H1 (cell line): ENCODE measurements around the gene PHACTR1. TPM values are rescaled to one million over a fixed set of nuclear protein-coding genes. Genes with fewer than 3 reads are reported as not detected.

ENCODE experiments used
- CTCF ChIA-PET: fragments of 300-600 bp; sonication (Branson Sonifier 250); formaldehyde crosslinking; loops from one replicate; lab custom pipeline; 2021; ENCODE audit not compliant: partially characterized antibody; lab: Charles Lee
- POLR2A ChIA-PET: fragments of 300-600 bp; sonication (Branson Sonifier 250); formaldehyde crosslinking; loops from one replicate; lab custom pipeline; 2021; ENCODE audit warnings: inconsistent platforms; ENCODE audit not compliant: partially characterized antibody; lab: Charles Lee
- DNase-seq, 2 experiments: peaks; one replicate each; pipeline versions ENCODE4 v3.0.0 to v3.0.0-alpha.2; 2010 to 2022; ENCODE audit warnings: low spot score in 2 of 2, low read depth in 1 of 2, mixed read lengths in 1 of 2
- FAIRE-seq: peaks from 2 replicates; lab custom pipeline; 2011; peaks lifted over from hg19 to GRCh38; lab: Jason Lieb, UNC
- H2AFZ ChIP-seq: 2 replicates; pipeline ENCODE4 v1.8.1; 2012; ENCODE audit warnings: low read length, inconsistent platforms
- H2AK5ac ChIP-seq: 2 replicates; pipeline ENCODE4 v1.6.1; 2013; ENCODE audit warnings: low read depth, low read length
- H2BK120ac ChIP-seq: replicated peaks from 2 replicates; pipeline ENCODE3; 2013; ENCODE audit warnings: low read depth, low read length, inconsistent platforms
- H2BK12ac ChIP-seq: 2 replicates; pipeline ENCODE4 v1.6.1; 2013; ENCODE audit warnings: low read depth, low read length
- H2BK15ac ChIP-seq: 2 replicates; pipeline ENCODE4 v1.6.1; 2013; ENCODE audit warnings: low read length
- H2BK20ac ChIP-seq: 2 replicates; pipeline ENCODE4 v1.6.1; 2013; ENCODE audit warnings: low read length
- H2BK5ac ChIP-seq: 2 replicates; pipeline ENCODE4 v1.6.1; 2013; ENCODE audit warnings: low read depth, low read length
- H3K14ac ChIP-seq: 2 replicates; pipeline ENCODE4 v1.6.1; 2013; ENCODE audit warnings: inconsistent platforms; ENCODE audit not compliant: insufficient read length
- H3K18ac ChIP-seq: 2 replicates; pipeline ENCODE4 v1.6.1; 2013; ENCODE audit warnings: low read length; ENCODE audit errors: extremely low read depth
- H3K23ac ChIP-seq: 2 replicates; pipeline ENCODE4 v1.6.1; 2013; ENCODE audit warnings: inconsistent platforms; ENCODE audit not compliant: insufficient read length
- H3K23me2 ChIP-seq: 2 replicates; pipeline ENCODE4 v1.6.1; 2013; ENCODE audit warnings: low read depth, low read length
- H3K27ac ChIP-seq: 2 replicates; pipeline ENCODE4 v1.6.1; 2011; ENCODE audit warnings: low read depth, low read length, inconsistent platforms
- H3K27me3 ChIP-seq, 4 experiments: replicated peaks in 1 of 4; 1 replicate in 1 of 4; 2 replicates in 3 of 4; pipeline versions ENCODE4 v1.6.1 to v1.8.1; 2011 to 2013; ENCODE audit warnings: low read length in 3 of 4, mild to moderate bottlenecking in 3 of 4, inconsistent platforms in 2 of 4, mixed read lengths in 2 of 4, moderate library complexity in 1 of 4; ENCODE audit not compliant: control insufficient read depth in 3 of 4, insufficient read depth in 3 of 4; ENCODE audit errors: extremely low read depth in 1 of 4
- H3K36me3 ChIP-seq, 4 experiments: 2 replicates each; pipeline versions ENCODE4 v1.6.1 to v1.8.1; 2011 to 2013; ENCODE audit warnings: mild to moderate bottlenecking in 4 of 4, low read length in 3 of 4, moderate library complexity in 2 of 4, control low read depth in 1 of 4, inconsistent platforms in 1 of 4; ENCODE audit not compliant: insufficient read depth in 4 of 4, control insufficient read depth in 2 of 4
- H3K4ac ChIP-seq: replicated peaks from 2 replicates; pipeline ENCODE3; 2013; ENCODE audit warnings: low read length, low read depth, mixed read lengths, inconsistent platforms; ENCODE audit not compliant: insufficient read length
- H3K4me1 ChIP-seq, 4 experiments: replicated peaks in 1 of 4; 1 replicate in 1 of 4; 2 replicates in 3 of 4; pipeline versions ENCODE4 v1.6.1 to v1.8.1; 2011 to 2013; ENCODE audit warnings: low read length in 3 of 4, inconsistent platforms in 2 of 4, mixed read lengths in 1 of 4; ENCODE audit not compliant: insufficient read depth in 4 of 4, control insufficient read depth in 3 of 4
- H3K4me2 ChIP-seq, 2 experiments: 2 replicates each; pipeline versions ENCODE4 v1.6.1 to v1.8.1; 2011 to 2013; ENCODE audit warnings: low read depth in 2 of 2, low read length in 2 of 2, control low read depth in 1 of 2, inconsistent platforms in 1 of 2, mild to moderate bottlenecking in 1 of 2; ENCODE audit not compliant: insufficient read depth in 1 of 2
- H3K4me3 ChIP-seq, 4 experiments: fragments of 200-600, 300-600 bp in 1 of 4; sonication (generic), shearing (Covaris generic), sonication (Bioruptor Twin) in 1 of 4; 2 replicates each; pipeline versions ENCODE4 v1.5.1 to v1.8.1; 2011 to 2016; ENCODE audit warnings: low read length in 4 of 4, low read depth in 3 of 4, control low read depth in 2 of 4, inconsistent platforms in 2 of 4, mild to moderate bottlenecking in 2 of 4, mixed read lengths in 1 of 4, moderate library complexity in 1 of 4; ENCODE audit not compliant: insufficient read depth in 2 of 4; ENCODE audit errors: extremely low read depth in 1 of 4
- H3K56ac ChIP-seq: replicated peaks from 2 replicates; pipeline ENCODE3; 2013; ENCODE audit warnings: low read depth, mild to moderate bottlenecking, mixed read lengths, low read length, inconsistent platforms; ENCODE audit not compliant: insufficient read length
- H3K79me1 ChIP-seq: 2 replicates; pipeline ENCODE4 v1.6.1; 2013; ENCODE audit warnings: low read depth, low read length, control low read depth
- H3K79me2 ChIP-seq, 2 experiments: 2 replicates each; pipeline versions ENCODE4 v1.6.1 to v1.8.1; 2012 to 2013; ENCODE audit warnings: low read length in 2 of 2, mild to moderate bottlenecking in 2 of 2, inconsistent platforms in 1 of 2; ENCODE audit not compliant: insufficient read depth in 2 of 2, control insufficient read depth in 1 of 2
- H3K9ac ChIP-seq, 4 experiments: replicated peaks in 1 of 4; 1 replicate in 1 of 4; 2 replicates in 3 of 4; pipeline versions ENCODE4 v1.6.1 to v1.8.1; 2011 to 2013; ENCODE audit warnings: low read depth in 3 of 4, low read length in 3 of 4, control low read depth in 2 of 4, mild to moderate bottlenecking in 2 of 4, moderate library complexity in 2 of 4, inconsistent platforms in 1 of 4; ENCODE audit errors: extremely low read depth in 1 of 4
- H3K9me3 ChIP-seq, 2 experiments: 2 replicates each; pipeline versions ENCODE4 v1.6.1 to v1.8.1; 2012 to 2013; ENCODE audit warnings: mild to moderate bottlenecking in 2 of 2, moderate library complexity in 2 of 2, control low read depth in 1 of 2, inconsistent platforms in 1 of 2, low read depth in 1 of 2, low read length in 1 of 2, mixed read lengths in 1 of 2; ENCODE audit not compliant: insufficient read depth in 2 of 2
- H4K20me1 ChIP-seq, 2 experiments: replicated peaks in 1 of 2; 2 replicates each; pipeline versions ENCODE3 to v1.8.1; 2011 to 2013; ENCODE audit warnings: inconsistent platforms in 2 of 2, low read length in 2 of 2, mild to moderate bottlenecking in 1 of 2; ENCODE audit not compliant: insufficient read depth in 2 of 2, control insufficient read depth in 1 of 2
- H4K5ac ChIP-seq: 2 replicates; pipeline ENCODE4 v1.6.1; 2013; ENCODE audit warnings: low read length, low read depth, mixed read lengths, inconsistent platforms; ENCODE audit not compliant: insufficient read length
- H4K8ac ChIP-seq: 2 replicates; pipeline ENCODE4 v1.8.0; 2013; ENCODE audit warnings: mild to moderate bottlenecking, moderate library complexity, low read length, inconsistent platforms; ENCODE audit not compliant: insufficient read depth; ENCODE audit errors: extremely low read depth
- H4K91ac ChIP-seq: replicated peaks from 2 replicates; pipeline ENCODE3; 2013; ENCODE audit warnings: low read length, mixed read lengths, inconsistent platforms; ENCODE audit not compliant: insufficient read length
- BCL11A ChIP-seq, 2 experiments: IDR thresholded peaks; one replicate each; pipeline ENCODE4 v1.6.1; 2011; ENCODE audit warnings: low read depth in 2 of 2, low read length in 2 of 2, mild to moderate bottlenecking in 2 of 2
- GABPA ChIP-seq: IDR thresholded peaks from 2 replicates; pipeline ENCODE4 v1.6.1; 2011; ENCODE audit warnings: mild to moderate bottlenecking, low read length, moderate library complexity, borderline replicate concordance; ENCODE audit not compliant: insufficient read depth
- HDAC6 ChIP-seq: IDR thresholded peaks from one replicate; pipeline ENCODE4 v1.7.1; 2012; ENCODE audit warnings: low read depth, mild to moderate bottlenecking, inconsistent platforms, low read length, moderate library complexity
- JUN ChIP-seq: IDR thresholded peaks from 2 replicates; pipeline ENCODE4 v1.6.1; 2011; ENCODE audit warnings: low read depth, mild to moderate bottlenecking, improper control_type of control experiment, low read length
- JUND ChIP-seq: IDR thresholded peaks from 2 replicates; pipeline ENCODE4 v1.6.1; 2011; ENCODE audit warnings: mild to moderate bottlenecking, improper control_type of control experiment, low read length
- KDM1A ChIP-seq: fragments of 200-600, 300-600 bp; sonication (generic); IDR thresholded peaks from 2 replicates; pipeline ENCODE4 v1.7.1; 2016; ENCODE audit warnings: mild to moderate bottlenecking, low read length, borderline replicate concordance
- RBBP5 ChIP-seq: IDR thresholded peaks from 2 replicates; pipeline ENCODE4 v1.7.1; 2012; ENCODE audit warnings: low read depth, mild to moderate bottlenecking, inconsistent platforms, low read length, moderate library complexity, borderline replicate concordance
- WGBS, 2 experiments: shearing (Covaris generic) in 1 of 2; methylation state at CpG; one replicate each; pipeline versions ENCODE4 v1.1.6 to v1.1.7; 2013 to 2015; ENCODE audit warnings: low lambda C conversion rate in 2 of 2, mixed read lengths in 2 of 2, inconsistent platforms in 1 of 2, low coverage in 1 of 2, missing lambda C conversion rate in 1 of 2; ENCODE audit not compliant: insufficient replicate concordance in 2 of 2, insufficient coverage in 1 of 2, insufficient read length in 1 of 2; ENCODE audit errors: extremely low coverage in 1 of 2, missing lambda C conversion rate in 1 of 2; 5-methylcytosine and 5-hydroxymethylcytosine counted together
- polyA plus RNA-seq, 7 experiments: library from polyadenylated mRNA; depleted of rRNA in 3 of 7; stranded (reverse) in 5 of 7; unstranded in 2 of 7; fragments of >200 nt in 5 of 7; fragments of 200-250 nt in 2 of 7; gene quantifications; 1 replicate in 5 of 7; 2 replicates in 1 of 7; 4 replicates in 1 of 7; pipeline versions ENCODE4 v1.2.1 to v1.2.3, GENCODE V29; 2011 to 2013; ENCODE audit warnings: missing spikeins in 2 of 7, mixed read lengths in 2 of 7
- total RNA-seq: library from RNA; stranded (reverse); fragmentation: NEBNext Ultra II Directional; extraction: Animal tissue kit (Norgen Biotek cat#: 25700); gene quantifications from 2 replicates; pipeline ENCODE4 v1.2.1, GENCODE V29; 2021
- TF ChIP-seq, protein P1 (sequence below), 3 experiments: IDR thresholded peaks; 1 replicate in 2 of 3; 2 replicates in 1 of 3; pipeline versions ENCODE4 v1.5.1 to v1.6.1; 2011; ENCODE audit warnings: low read length in 3 of 3, mild to moderate bottlenecking in 3 of 3, inconsistent platforms in 2 of 3, low read depth in 1 of 3, moderate library complexity in 1 of 3; ENCODE audit not compliant: insufficient read depth in 1 of 3; ENCODE audit errors: control extremely low read depth in 1 of 3

The PHACTR1 gene
- total and polyA plus RNA-seq, 2 of the 8 experiments (the other 6 are each of a cell fraction or from before 2014, with no cell fraction given), result 3.9 to 17.1 TPM

DNA sequence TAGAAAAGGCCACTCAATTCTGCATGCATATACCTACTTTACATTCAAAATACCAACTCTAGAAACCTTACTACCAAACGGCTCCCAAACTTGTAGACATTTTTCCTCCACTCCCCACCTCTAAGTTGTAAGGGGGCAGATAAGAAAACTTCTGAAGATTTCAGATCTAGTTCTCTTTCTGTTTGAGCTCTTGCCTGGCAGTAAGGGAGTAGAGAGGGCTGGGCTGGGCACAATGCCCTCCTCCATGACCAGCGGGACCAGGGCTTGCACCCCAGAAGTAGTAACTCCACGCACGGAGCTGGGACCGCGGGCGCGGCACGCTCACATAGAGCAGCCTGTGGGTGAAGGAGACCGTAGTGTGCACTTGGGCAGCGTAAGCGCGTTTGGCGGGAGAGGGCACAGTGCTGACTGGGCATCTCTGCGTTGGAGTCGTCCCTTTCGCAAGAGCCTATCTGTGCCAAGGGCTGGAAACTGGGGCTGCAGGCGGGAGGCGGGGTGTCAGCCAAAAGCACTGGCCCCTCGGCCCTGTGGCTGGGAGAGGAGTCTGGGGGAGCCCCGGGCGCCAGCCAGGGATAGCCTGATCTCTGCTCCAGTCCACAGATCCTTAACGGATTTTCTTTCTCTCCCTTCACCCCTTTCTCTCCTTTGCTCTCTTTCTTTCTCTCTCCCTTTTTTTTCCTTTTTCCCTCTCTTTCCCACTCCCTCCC, 32.4 kb downstream of the PHACTR1 start:
- Histone ChIP-seq H4K20me1 (peaks cover 0 to 2% of the 10 kb centered on the region in 2 experiments), H3K4me3 (peak overlapping the region; percentile 49 to 87 (median 80)), H3K36me3 (0 out of 8 replicates have a peak, but pooled peaks cover 0 to 2% (median 0%) of the 10 kb centered on the region in 4 experiments), H3K27ac (no peak overlapping the region), H3K9me3 (peaks cover 2 to 13% of the 10 kb centered on the region in 2 experiments; a peak in 3 of 4 replicates), H3K56ac (peak overlapping the region; percentile 94), H4K8ac (no peak overlapping the region; the same call in 1 of the 2 replicates), H3K79me1 (peaks cover 2% of the 10 kb centered on the region; the same call in 1 of the 2 replicates), H3K9ac (peak overlapping the region in 1 of 4 experiments; percentile 29; a peak in 2 of 7 replicates), H2AFZ (peak overlapping the region; percentile 64; the same call in 1 of the 2 replicates), H2BK120ac (peak overlapping the region; percentile 92), H4K91ac (peak overlapping the region; percentile 99), H2BK12ac (peak overlapping the region; percentile 97; the same call in 1 of the 2 replicates), H2BK15ac (peak overlapping the region; percentile 97; the same call in 1 of the 2 replicates), H3K4me2 (peak overlapping the region; percentile 79 to 87), H3K23me2 (peaks cover 10% of the 10 kb centered on the region), H3K4me1 (peaks cover 2 to 11% (median 2%) of the 10 kb centered on the region in 4 experiments; a peak in 6 of 7 replicates), H3K4ac (peak overlapping the region; percentile 94), H3K18ac (peak overlapping the region; percentile 100), H2AK5ac (no peak overlapping the region), H2BK20ac (peak overlapping the region; percentile 80; the same call in 1 of the 2 replicates), H3K27me3 (peaks cover 0 to 4% (median 0%) of the 10 kb centered on the region in 4 experiments; a peak in 3 of 7 replicates), H3K14ac (no peak overlapping the region), H3K79me2 (peaks cover 0 to 6% of the 10 kb centered on the region in 2 experiments; a peak in 2 of 4 replicates), H3K23ac (no peak overlapping the region), H2BK5ac (peak overlapping the region; percentile 98), H4K5ac (peak overlapping the region; percentile 94)
- WGBS, 2 experiments, result 0% methylated on average over 20 of the region's 23 CpGs; no CpG with 5 or more reads in 1 of the 2 experiments
- CTCF ChIA-PET, result interaction anchor here (0.8 to 0.9 kb wide), 2 partner anchors 9 to 145 kb away, joined by 3 read pairs; no protein-coding TSS in a partner anchor
- POLR2A ChIA-PET, result no interaction called here
- DNase-seq, result peak; percentile 57 to 84
- peak; percentile 68 for FAIRE-seq
- TF ChIP-seq GABPA, result no peak
- TF ChIP-seq JUND, result no peak
- no peak for TF ChIP-seq KDM1A
- TF ChIP-seq JUN, result no peak
- no peak for TF ChIP-seq BCL11A (IDR thresholded peaks at IDR 0.05; ENCODE audit: low read depth in 2 of 2, low read length in 2 of 2)
- TF ChIP-seq, protein P1, sequence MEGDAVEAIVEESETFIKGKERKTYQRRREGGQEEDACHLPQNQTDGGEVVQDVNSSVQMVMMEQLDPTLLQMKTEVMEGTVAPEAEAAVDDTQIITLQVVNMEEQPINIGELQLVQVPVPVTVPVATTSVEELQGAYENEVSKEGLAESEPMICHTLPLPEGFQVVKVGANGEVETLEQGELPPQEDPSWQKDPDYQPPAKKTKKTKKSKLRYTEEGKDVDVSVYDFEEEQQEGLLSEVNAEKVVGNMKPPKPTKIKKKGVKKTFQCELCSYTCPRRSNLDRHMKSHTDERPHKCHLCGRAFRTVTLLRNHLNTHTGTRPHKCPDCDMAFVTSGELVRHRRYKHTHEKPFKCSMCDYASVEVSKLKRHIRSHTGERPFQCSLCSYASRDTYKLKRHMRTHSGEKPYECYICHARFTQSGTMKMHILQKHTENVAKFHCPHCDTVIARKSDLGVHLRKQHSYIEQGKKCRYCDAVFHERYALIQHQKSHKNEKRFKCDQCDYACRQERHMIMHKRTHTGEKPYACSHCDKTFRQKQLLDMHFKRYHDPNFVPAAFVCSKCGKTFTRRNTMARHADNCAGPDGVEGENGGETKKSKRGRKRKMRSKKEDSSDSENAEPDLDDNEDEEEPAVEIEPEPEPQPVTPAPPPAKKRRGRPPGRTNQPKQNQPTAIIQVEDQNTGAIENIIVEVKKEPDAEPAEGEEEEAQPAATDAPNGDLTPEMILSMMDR (IDR thresholded peaks at IDR 0.05; ENCODE audit: control extremely low read depth in 1 of 3, insufficient read depth in 1 of 3, low read depth in 1 of 3, low read length in 3 of 3), result no peak
- TF ChIP-seq RBBP5, result no peak; the same call in 1 of the 2 replicates
- TF ChIP-seq HDAC6, result no peak
